Measurements from ENCODE around the gene SLC38A1. TPM values are rescaled to one million over a fixed set of nuclear protein-coding genes. Genes with fewer than 3 reads are reported as not detected.

The SLC38A1 gene
- total RNA-seq, 1 experiment from 2014 or later = 155 TPM

DNA sequence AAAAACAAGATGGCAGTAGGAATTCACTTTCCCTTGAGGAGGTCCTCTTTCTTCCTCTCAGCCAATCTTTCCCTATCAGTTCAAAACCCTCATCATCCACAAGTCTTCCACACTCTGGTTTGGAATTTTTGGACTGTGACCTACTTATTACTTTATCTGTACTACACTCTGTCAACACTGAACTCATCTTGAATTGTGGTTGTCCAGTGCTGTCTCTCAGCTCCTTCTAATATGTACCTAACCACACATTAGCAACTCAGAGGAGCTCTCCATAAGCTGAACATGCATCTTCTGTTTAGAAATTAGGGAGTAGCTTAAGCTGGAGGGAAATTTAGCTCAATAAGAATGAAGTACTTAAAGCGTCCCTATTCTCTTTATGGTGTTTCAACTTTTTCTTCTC is 34.8 kb downstream of the SLC38A1 start:
- Histone ChIP-seq H3K27ac (ENCODE audit: low read depth, low read length) (no peak overlapping the region), H2AFZ (ENCODE audit: low read depth, low read length, poor library complexity, severe bottlenecking) (no peak overlapping the region), H3K4me2 (ENCODE audit: low read length) (no peak overlapping the region), H4K20me1 (ENCODE audit: insufficient read depth) (no peaks in the 10 kb centered on the region), H3K9ac (ENCODE audit: low read length) (no peak overlapping the region), H3K9me3 (ENCODE audit: control insufficient read depth in 1 of 2, insufficient read depth in 1 of 2, low read depth in 1 of 2, low read length in 2 of 2) (no peaks in the 10 kb centered on the region), H3K36me3 (ENCODE audit: control insufficient read depth in 1 of 2, insufficient read depth in 2 of 2, low read length in 2 of 2) (peaks cover 2 to 27% of the 10 kb centered on the region in 2 experiments; a peak in 2 of 4 replicates), H3K9me2 (ENCODE audit: insufficient read depth) (no peaks in the 10 kb centered on the region), H3K4me3 (replicated peaks in 1 of 2; ENCODE audit: low read depth in 1 of 2, low read length in 2 of 2) (no peak overlapping the region), H3K4me1 (ENCODE audit: control insufficient read depth in 1 of 2, insufficient read depth in 2 of 2, low read length in 2 of 2) (no peaks in the 10 kb centered on the region), H3K27me3 (ENCODE audit: insufficient read depth, low read length) (no peaks in the 10 kb centered on the region), H3K79me2 (ENCODE audit: insufficient read depth, low read length) (peaks cover 94% of the 10 kb centered on the region)
- TF ChIP-seq CEBPB (IDR thresholded peaks at IDR 0.05; ENCODE audit: low read depth) = no peak
- no peak for TF ChIP-seq SRF (IDR thresholded peaks at IDR 0.05; ENCODE audit: low read depth)
- no peak for TF ChIP-seq SP1 (IDR thresholded peaks at IDR 0.05; ENCODE audit: low read depth)
- no peak for TF ChIP-seq SIN3A (IDR thresholded peaks at IDR 0.05; ENCODE audit: low read depth)
- no peak for TF ChIP-seq ZFX (IDR thresholded peaks at IDR 0.05)
- no peak for TF ChIP-seq JUND (IDR thresholded peaks at IDR 0.05)
- TF ChIP-seq FOSL1 (IDR thresholded peaks at IDR 0.05; ENCODE audit: low read depth) = no peak
- no peak for TF ChIP-seq ZNF274 (IDR thresholded peaks at IDR 0.05; ENCODE audit: low read depth, low read length)
- TF ChIP-seq, protein P1, sequence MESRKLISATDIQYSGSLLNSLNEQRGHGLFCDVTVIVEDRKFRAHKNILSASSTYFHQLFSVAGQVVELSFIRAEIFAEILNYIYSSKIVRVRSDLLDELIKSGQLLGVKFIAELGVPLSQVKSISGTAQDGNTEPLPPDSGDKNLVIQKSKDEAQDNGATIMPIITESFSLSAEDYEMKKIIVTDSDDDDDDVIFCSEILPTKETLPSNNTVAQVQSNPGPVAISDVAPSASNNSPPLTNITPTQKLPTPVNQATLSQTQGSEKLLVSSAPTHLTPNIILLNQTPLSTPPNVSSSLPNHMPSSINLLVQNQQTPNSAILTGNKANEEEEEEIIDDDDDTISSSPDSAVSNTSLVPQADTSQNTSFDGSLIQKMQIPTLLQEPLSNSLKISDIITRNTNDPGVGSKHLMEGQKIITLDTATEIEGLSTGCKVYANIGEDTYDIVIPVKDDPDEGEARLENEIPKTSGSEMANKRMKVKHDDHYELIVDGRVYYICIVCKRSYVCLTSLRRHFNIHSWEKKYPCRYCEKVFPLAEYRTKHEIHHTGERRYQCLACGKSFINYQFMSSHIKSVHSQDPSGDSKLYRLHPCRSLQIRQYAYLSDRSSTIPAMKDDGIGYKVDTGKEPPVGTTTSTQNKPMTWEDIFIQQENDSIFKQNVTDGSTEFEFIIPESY (IDR thresholded peaks at IDR 0.05; ENCODE audit: extremely low read depth, insufficient replicate concordance, low read length) = no peak
- TF ChIP-seq POLR2A (IDR thresholded peaks at IDR 0.05; ENCODE audit: borderline replicate concordance, extremely low read depth, insufficient read depth, insufficient read length) = no peak
- no peak for TF ChIP-seq EZH2phosphoT487 (IDR thresholded peaks at IDR 0.05; ENCODE audit: borderline replicate concordance)
- TF ChIP-seq TCF7L2 (IDR thresholded peaks at IDR 0.05; ENCODE audit: borderline replicate concordance, extremely low read depth, insufficient read depth, insufficient read length) = no peak
- no peak for TF ChIP-seq ELF1 (IDR thresholded peaks at IDR 0.05; ENCODE audit: borderline replicate concordance, low read depth)
- TF ChIP-seq RAD21 (IDR thresholded peaks at IDR 0.05; ENCODE audit: low read depth) = no peak
- TF ChIP-seq ATF3 (IDR thresholded peaks at IDR 0.05) = no peak
- intact Hi-C loops (cut with micrococcal nuclease) = no loop called here
- no TSS peak for BruUV-seq (replicated peaks)
- ChIA-PET POLR2A (no interaction called here), RAD21 (ENCODE audit: low non-redundant PET in 1 of 2, low total read pairs in 2 of 2, uncharacterized antibody in 2 of 2, unreplicated experiment in 2 of 2) (no interaction called here), CTCF (no interaction called here)
- no peak for ATAC-seq
- no peak for DNase-seq (ENCODE audit: low read depth, low spot score)

All from HCT116 (cell line).